Heart left ventricle (tissue), 13 donors: Measurements from ENCODE around the gene CELSR1.

Experiments
- POLR2A ChIP-seq, 2 donors: fragments of 450-650 bp; IDR thresholded peaks; one replicate each; pipeline ENCODE4 v1.6.1; 2017; ENCODE audit warnings: antibody characterized with exemption in 2 of 2, mild to moderate bottlenecking in 2 of 2, moderate library complexity in 2 of 2
- TF ChIP-seq, protein P1 (sequence below), 12 donors: fragments of 200-600 bp; sonication (generic) in 4 of 12; IDR thresholded peaks; one replicate each; pipeline versions ENCODE4 v1.5.0 to v1.8.0; 2018 to 2022; ENCODE audit warnings: antibody characterized with exemption in 12 of 12, mild to moderate bottlenecking in 5 of 12
- donor health status: ischemic (EF 13 %, LVEDD 7.1; RV severe dilation, severe dysfunction).
- donor health status: DM: no; HTN: yes; CAD: no.
- donor health status: DM: no; HTN: no; CAD: no.
- donor health status: ischemic (EF 25% LVEDD 6.9; RV normal size, moderate dysfunction).
- donor health status: ischemic (EF 25% LVEDD 5.7; RV mildly dilated, moderate dysfunction).
- donor health status: ischemic (EF 35%, LVEDD 5.7; RV mildly dilated, moderate dysfunction).
- donor health status: nonischemic (EF 11% LVEDD 7.7; RV severe dilation, severe dysfunction).
- donor health status: DM: yes; HTN: yes; CAD: no.
- donor health status: PGD.
- donor health status: ischemic (EF 29% LVEDD 5.4; RV normal size, mild dysfunction).
- donor health status: nonischemic (EF 23%, LVEDD 6.1; RV moderate dilation, normal function).

GRCh38 chr22:46365166-46365624, 172.2 kb downstream of the CELSR1 start:
- no peak for TF ChIP-seq POLR2A (IDR thresholded peaks at IDR 0.05)
- TF ChIP-seq, protein P1, sequence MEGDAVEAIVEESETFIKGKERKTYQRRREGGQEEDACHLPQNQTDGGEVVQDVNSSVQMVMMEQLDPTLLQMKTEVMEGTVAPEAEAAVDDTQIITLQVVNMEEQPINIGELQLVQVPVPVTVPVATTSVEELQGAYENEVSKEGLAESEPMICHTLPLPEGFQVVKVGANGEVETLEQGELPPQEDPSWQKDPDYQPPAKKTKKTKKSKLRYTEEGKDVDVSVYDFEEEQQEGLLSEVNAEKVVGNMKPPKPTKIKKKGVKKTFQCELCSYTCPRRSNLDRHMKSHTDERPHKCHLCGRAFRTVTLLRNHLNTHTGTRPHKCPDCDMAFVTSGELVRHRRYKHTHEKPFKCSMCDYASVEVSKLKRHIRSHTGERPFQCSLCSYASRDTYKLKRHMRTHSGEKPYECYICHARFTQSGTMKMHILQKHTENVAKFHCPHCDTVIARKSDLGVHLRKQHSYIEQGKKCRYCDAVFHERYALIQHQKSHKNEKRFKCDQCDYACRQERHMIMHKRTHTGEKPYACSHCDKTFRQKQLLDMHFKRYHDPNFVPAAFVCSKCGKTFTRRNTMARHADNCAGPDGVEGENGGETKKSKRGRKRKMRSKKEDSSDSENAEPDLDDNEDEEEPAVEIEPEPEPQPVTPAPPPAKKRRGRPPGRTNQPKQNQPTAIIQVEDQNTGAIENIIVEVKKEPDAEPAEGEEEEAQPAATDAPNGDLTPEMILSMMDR (IDR thresholded peaks at IDR 0.05) = no peak
